Measurements from ENCODE around the gene MED27.
A peak's percentile ranks its signal among the peaks of the same experiment; 100 is the strongest.

MED27 gene

GRCh38 chr9:131965841-131966240 is 113.8 kb downstream of the MED27 start:
- no peaks in the 10 kb centered on the region for H3K27me3 Mint-ChIP-seq
- no peaks in the 10 kb centered on the region for H3K4me1 Mint-ChIP-seq
- H3K4me3 Mint-ChIP-seq = no peak overlapping the region
- no peak overlapping the region for H3K27ac Mint-ChIP-seq
- peaks cover 4% of the 10 kb centered on the region for H3K9me3 Mint-ChIP-seq
- peaks cover 19% of the 10 kb centered on the region for H3K36me3 Mint-ChIP-seq
- no peak for ATAC-seq

GRCh38 chr9:131965103-131965502 is 114.6 kb downstream of the MED27 start:
- H3K4me3 Mint-ChIP-seq = no peak overlapping the region
- H3K27ac Mint-ChIP-seq = no peak overlapping the region
- H3K4me1 Mint-ChIP-seq = no peaks in the 10 kb centered on the region
- no peak for ATAC-seq
- H3K36me3 Mint-ChIP-seq = peaks cover 20% of the 10 kb centered on the region
- H3K27me3 Mint-ChIP-seq = no peaks in the 10 kb centered on the region
- peaks cover 4% of the 10 kb centered on the region for H3K9me3 Mint-ChIP-seq

- H3K27ac Mint-ChIP-seq = no peak overlapping the region
- H3K4me3 Mint-ChIP-seq = no peak overlapping the region
- H3K27me3 Mint-ChIP-seq = no peaks in the 10 kb centered on the region
- ATAC-seq = no peak
- H3K9me3 Mint-ChIP-seq = peaks cover 4% of the 10 kb centered on the region
- H3K4me1 Mint-ChIP-seq = no peaks in the 10 kb centered on the region
- H3K36me3 Mint-ChIP-seq = peaks cover 21% of the 10 kb centered on the region
Observed at GRCh38 chr9:131963072-131964030, 116.3 kb downstream of the MED27 start.

GRCh38 chr9:131961496-131961880 is 118.2 kb downstream of the MED27 start:
- no peak overlapping the region for H3K4me3 Mint-ChIP-seq
- H3K27me3 Mint-ChIP-seq = no peaks in the 10 kb centered on the region
- no peak for ATAC-seq
- no peak overlapping the region for H3K27ac Mint-ChIP-seq
- H3K36me3 Mint-ChIP-seq = peaks cover 31% of the 10 kb centered on the region
- H3K9me3 Mint-ChIP-seq = peaks cover 4% of the 10 kb centered on the region
- H3K4me1 Mint-ChIP-seq = no peaks in the 10 kb centered on the region

GRCh38 chr9:131960851-131961495 is 118.7 kb downstream of the MED27 start:
- Mint-ChIP-seq H3K4me1 (no peaks in the 10 kb centered on the region), H3K9me3 (peaks cover 4% of the 10 kb centered on the region), H3K27me3 (no peaks in the 10 kb centered on the region), H3K4me3 (no peak overlapping the region), H3K27ac (no peak overlapping the region), H3K36me3 (peaks cover 35% of the 10 kb centered on the region)
- ATAC-seq = no peak

- ATAC-seq = no peak
- Mint-ChIP-seq H3K4me3 (no peak overlapping the region), H3K27ac (no peak overlapping the region), H3K27me3 (no peaks in the 10 kb centered on the region), H3K4me1 (no peaks in the 10 kb centered on the region), H3K36me3 (peaks cover 40% of the 10 kb centered on the region), H3K9me3 (peaks cover 4% of the 10 kb centered on the region)
Observed at GRCh38 chr9:131960311-131960710, 119.4 kb downstream of the MED27 start.

GRCh38 chr9:131959887-131960286 is 119.8 kb downstream of the MED27 start:
- peaks cover 4% of the 10 kb centered on the region for H3K9me3 Mint-ChIP-seq
- no peaks in the 10 kb centered on the region for H3K4me1 Mint-ChIP-seq
- H3K27me3 Mint-ChIP-seq = no peaks in the 10 kb centered on the region
- no peak for ATAC-seq
- no peak overlapping the region for H3K4me3 Mint-ChIP-seq
- peaks cover 44% of the 10 kb centered on the region for H3K36me3 Mint-ChIP-seq
- no peak overlapping the region for H3K27ac Mint-ChIP-seq

- Mint-ChIP-seq H3K9me3 (peaks cover under 1% of the 10 kb centered on the region), H3K27me3 (no peaks in the 10 kb centered on the region), H3K36me3 (peaks cover 38% of the 10 kb centered on the region), H3K27ac (no peak overlapping the region), H3K4me1 (no peaks in the 10 kb centered on the region), H3K4me3 (no peak overlapping the region)
- no peak for ATAC-seq
Observed at GRCh38 chr9:131959056-131959455, 120.6 kb downstream of the MED27 start.

- Mint-ChIP-seq H3K36me3 (peaks cover 24% of the 10 kb centered on the region), H3K4me1 (peaks cover 11% of the 10 kb centered on the region), H3K27ac (no peak overlapping the region), H3K9me3 (no peaks in the 10 kb centered on the region), H3K4me3 (no peak overlapping the region), H3K27me3 (no peaks in the 10 kb centered on the region)
- no peak for ATAC-seq
Observed at GRCh38 chr9:131954299-131954698, 125.4 kb downstream of the MED27 start.

GRCh38 chr9:131951905-131952304 is 127.8 kb downstream of the MED27 start:
- Mint-ChIP-seq H3K4me3 (no peak overlapping the region), H3K27ac (no peak overlapping the region), H3K27me3 (no peaks in the 10 kb centered on the region), H3K36me3 (peaks cover 26% of the 10 kb centered on the region), H3K9me3 (no peaks in the 10 kb centered on the region), H3K4me1 (peaks cover 11% of the 10 kb centered on the region)
- no peak for ATAC-seq

GRCh38 chr9:131951155-131951554 is 128.5 kb downstream of the MED27 start:
- H3K36me3 Mint-ChIP-seq = peaks cover 27% of the 10 kb centered on the region
- peaks cover 11% of the 10 kb centered on the region for H3K4me1 Mint-ChIP-seq
- no peaks in the 10 kb centered on the region for H3K9me3 Mint-ChIP-seq
- ATAC-seq = no peak
- no peak overlapping the region for H3K4me3 Mint-ChIP-seq
- no peak overlapping the region for H3K27ac Mint-ChIP-seq
- no peaks in the 10 kb centered on the region for H3K27me3 Mint-ChIP-seq

- ATAC-seq = peak; percentile 53
- no peak overlapping the region for H3K27ac Mint-ChIP-seq
- peaks cover 11% of the 10 kb centered on the region for H3K4me1 Mint-ChIP-seq
- no peak overlapping the region for H3K4me3 Mint-ChIP-seq
- no peaks in the 10 kb centered on the region for H3K9me3 Mint-ChIP-seq
- H3K36me3 Mint-ChIP-seq = peaks cover 28% of the 10 kb centered on the region
- H3K27me3 Mint-ChIP-seq = no peaks in the 10 kb centered on the region
Observed at GRCh38 chr9:131950487-131950886, 129.2 kb downstream of the MED27 start.

- Mint-ChIP-seq H3K4me1 (peaks cover 9% of the 10 kb centered on the region), H3K27ac (no peak overlapping the region), H3K9me3 (no peaks in the 10 kb centered on the region), H3K4me3 (no peak overlapping the region), H3K36me3 (peaks cover 41% of the 10 kb centered on the region), H3K27me3 (no peaks in the 10 kb centered on the region)
- no peak for ATAC-seq
Observed at GRCh38 chr9:131946180-131946579, 133.5 kb downstream of the MED27 start.

- H3K36me3 Mint-ChIP-seq = peaks cover 50% of the 10 kb centered on the region
- H3K4me1 Mint-ChIP-seq = no peaks in the 10 kb centered on the region
- H3K4me3 Mint-ChIP-seq = no peak overlapping the region
- no peaks in the 10 kb centered on the region for H3K9me3 Mint-ChIP-seq
- no peak overlapping the region for H3K27ac Mint-ChIP-seq
- H3K27me3 Mint-ChIP-seq = no peaks in the 10 kb centered on the region
- no peak for ATAC-seq
Observed at GRCh38 chr9:131943351-131943841, 136.3 kb downstream of the MED27 start.

GRCh38 chr9:131942146-131942720 is 137.4 kb downstream of the MED27 start:
- ATAC-seq = no peak
- Mint-ChIP-seq H3K36me3 (peaks cover 59% of the 10 kb centered on the region), H3K27me3 (no peaks in the 10 kb centered on the region), H3K9me3 (no peaks in the 10 kb centered on the region), H3K4me1 (no peaks in the 10 kb centered on the region), H3K4me3 (no peak overlapping the region), H3K27ac (no peak overlapping the region)
